RWPE1 (cell line): ENCODE results near the gene PRMT1.
"Not testable (repeated sequence)": the region's sequence is repeated elsewhere in the genome, so short reads cannot be mapped to it uniquely, and the experiment has no call there.

Experiments
- CTCF ChIA-PET: fragments of 350-600 bp; sonication (Branson Sonifier 250); formaldehyde crosslinking; extraction: SDS; loops from one replicate; lab custom pipeline; 2021; lab: Yijun Ruan, JAX
- POLR2A ChIA-PET: fragments of 400-600 bp; formaldehyde crosslinking; extraction: SDS; loops from one replicate; lab custom pipeline; 2020; ENCODE audit warnings: antibody characterized with exemption; ENCODE audit not compliant: low non-redundant PET; lab: Yijun Ruan, JAX
- DNase-seq: peaks from one replicate; pipeline ENCODE4 v3.0.0; 2012; ENCODE audit warnings: low spot score
- H3K27ac ChIP-seq: fragments of 450-650 bp; 2 replicates; pipeline ENCODE4 v1.5.1; 2017
- TF ChIP-seq, protein P1 (sequence below): fragments of 450-650 bp; conservative IDR thresholded peaks from 2 replicates; pipeline ENCODE4 v1.5.1; 2017; ENCODE audit warnings: low read depth, mild to moderate bottlenecking

PRMT1 gene

DNA sequence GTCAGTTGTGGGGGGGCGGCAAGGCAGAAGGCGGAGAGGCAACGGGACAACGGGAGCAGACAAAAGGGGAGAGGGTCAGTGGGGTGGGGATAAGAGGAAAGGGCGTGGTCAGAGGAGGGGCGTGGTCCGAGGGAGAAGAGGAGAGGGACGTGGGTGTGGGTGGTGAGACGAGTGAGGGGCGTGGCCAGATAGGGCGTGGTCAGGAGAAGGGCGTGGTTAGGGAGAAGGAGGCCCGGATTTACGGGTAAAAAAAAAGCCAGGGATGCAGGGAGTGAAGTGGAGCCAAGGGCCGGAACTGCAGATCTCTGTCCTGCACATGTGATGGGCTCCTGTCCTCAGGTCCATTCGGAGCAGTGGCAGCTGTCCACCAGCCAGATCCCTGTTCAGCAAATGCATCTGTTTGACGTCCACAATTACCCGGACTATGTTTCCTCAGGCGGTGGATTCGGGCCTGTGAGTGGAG is 35.4 kb downstream of the PRMT1 start:
- TF ChIP-seq, protein P1, sequence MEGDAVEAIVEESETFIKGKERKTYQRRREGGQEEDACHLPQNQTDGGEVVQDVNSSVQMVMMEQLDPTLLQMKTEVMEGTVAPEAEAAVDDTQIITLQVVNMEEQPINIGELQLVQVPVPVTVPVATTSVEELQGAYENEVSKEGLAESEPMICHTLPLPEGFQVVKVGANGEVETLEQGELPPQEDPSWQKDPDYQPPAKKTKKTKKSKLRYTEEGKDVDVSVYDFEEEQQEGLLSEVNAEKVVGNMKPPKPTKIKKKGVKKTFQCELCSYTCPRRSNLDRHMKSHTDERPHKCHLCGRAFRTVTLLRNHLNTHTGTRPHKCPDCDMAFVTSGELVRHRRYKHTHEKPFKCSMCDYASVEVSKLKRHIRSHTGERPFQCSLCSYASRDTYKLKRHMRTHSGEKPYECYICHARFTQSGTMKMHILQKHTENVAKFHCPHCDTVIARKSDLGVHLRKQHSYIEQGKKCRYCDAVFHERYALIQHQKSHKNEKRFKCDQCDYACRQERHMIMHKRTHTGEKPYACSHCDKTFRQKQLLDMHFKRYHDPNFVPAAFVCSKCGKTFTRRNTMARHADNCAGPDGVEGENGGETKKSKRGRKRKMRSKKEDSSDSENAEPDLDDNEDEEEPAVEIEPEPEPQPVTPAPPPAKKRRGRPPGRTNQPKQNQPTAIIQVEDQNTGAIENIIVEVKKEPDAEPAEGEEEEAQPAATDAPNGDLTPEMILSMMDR, result no peak
- peak; percentile 57 for DNase-seq
- H3K27ac ChIP-seq, result no peak overlapping the region
- POLR2A ChIA-PET, result no interaction called here
- CTCF ChIA-PET, result interaction anchor here (0.6 kb wide), 1 partner anchor 47 kb away, joined by 3 read pairs; no protein-coding TSS in a partner anchor

DNA sequence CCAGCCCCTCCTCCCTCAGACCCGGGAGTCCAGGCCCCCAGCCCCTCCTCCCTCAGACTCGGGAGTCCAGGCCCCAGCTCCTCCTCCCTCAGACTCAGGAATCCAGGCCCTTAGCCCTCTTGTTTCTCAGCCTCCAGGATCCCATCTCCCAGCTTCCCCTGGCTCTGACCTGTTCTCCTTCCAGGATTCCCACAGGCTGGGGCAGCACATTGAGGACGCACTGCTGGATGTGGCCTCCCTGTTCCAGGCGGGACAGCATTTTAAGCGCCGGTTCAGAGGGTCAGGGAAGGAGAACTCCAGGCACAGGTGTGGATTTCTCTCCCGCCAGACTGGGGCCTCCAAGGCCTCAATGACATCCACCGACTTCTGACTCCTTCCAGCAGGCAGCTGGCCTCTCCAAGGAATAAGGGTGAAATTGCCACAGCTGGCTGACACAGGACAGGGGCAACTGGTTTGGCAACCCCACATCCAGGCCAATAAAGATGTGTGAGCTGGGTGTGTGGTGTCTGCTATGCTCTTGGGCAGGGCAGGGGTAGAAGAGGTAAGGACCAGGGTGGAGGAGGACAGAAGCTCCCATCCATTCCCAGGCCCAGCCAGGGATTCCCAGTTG is 36.3 kb downstream of the PRMT1 start:
- ChIA-PET POLR2A (interaction anchor here (0.6 kb wide), 1 partner anchor 26 kb away, joined by 3 read pairs; no protein-coding TSS in a partner anchor), CTCF (interaction anchor here (0.6 kb wide), 1 partner anchor 46 kb away, joined by 3 read pairs; no protein-coding TSS in a partner anchor)
- peak; percentile 21 for DNase-seq
- TF ChIP-seq, protein P1, result no peak
- no peak overlapping the region for H3K27ac ChIP-seq

DNA sequence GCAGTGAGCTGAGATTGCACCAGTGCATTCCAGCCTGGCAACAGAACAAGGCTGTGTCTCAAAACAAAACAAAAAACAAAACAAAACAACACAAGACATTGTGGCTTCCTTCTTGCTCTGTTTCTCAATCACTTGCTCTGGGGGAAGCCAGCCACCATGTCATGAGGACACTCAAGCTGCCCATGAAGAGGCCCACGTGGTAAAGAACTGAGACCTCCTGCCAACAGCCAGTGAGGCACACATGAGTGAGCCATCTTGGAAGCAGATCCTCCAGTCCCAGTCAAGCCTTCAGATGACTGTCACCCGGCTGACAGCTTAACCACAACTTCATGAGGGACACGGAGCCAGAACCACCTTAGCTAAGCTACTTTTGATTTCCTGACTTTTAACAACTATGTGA is 39.1 kb downstream of the PRMT1 start:
- CTCF ChIA-PET, result interaction anchor here (0.7 kb wide), 2 partner anchors 47 to 596 kb away, joined by 3 to 4 read pairs; no protein-coding TSS in a partner anchor
- no peak overlapping the region for H3K27ac ChIP-seq
- POLR2A ChIA-PET, result interaction anchor here (0.6 kb wide), 1 partner anchor 17 kb away, joined by 3 read pairs; no protein-coding TSS in a partner anchor
- TF ChIP-seq, protein P1, result no peak
- no peak for DNase-seq

DNA sequence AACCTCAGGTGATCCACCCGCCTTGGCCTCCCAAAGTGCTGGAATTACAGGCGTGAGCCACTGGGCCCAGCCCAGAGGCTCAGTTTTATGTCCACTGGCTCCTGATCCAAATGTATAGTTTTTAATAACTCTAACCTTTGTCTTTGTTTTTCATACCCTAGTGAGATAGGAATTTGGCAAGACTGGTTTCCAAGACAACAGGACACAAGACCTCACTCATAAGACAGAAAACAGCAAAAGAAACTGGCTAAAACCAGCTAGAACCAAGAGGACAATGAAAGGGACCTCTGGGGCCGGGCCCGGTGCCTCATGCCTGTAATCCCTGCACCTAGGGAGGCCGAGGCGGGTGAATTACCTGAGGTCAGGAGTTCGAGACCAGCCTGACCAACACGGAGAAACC is 41.4 kb downstream of the PRMT1 start:
- H3K27ac ChIP-seq, result no peak overlapping the region; the same call in 1 of the 2 replicates
- ChIA-PET POLR2A (interaction anchor here (0.6 kb wide), 1 partner anchor 18 kb away, joined by 3 read pairs; no protein-coding TSS in a partner anchor), CTCF (interaction anchor here (0.6 kb wide), 1 partner anchor 152 kb away, joined by 3 read pairs; no protein-coding TSS in a partner anchor)
- TF ChIP-seq, protein P1, result no peak
- no peak for DNase-seq

DNA sequence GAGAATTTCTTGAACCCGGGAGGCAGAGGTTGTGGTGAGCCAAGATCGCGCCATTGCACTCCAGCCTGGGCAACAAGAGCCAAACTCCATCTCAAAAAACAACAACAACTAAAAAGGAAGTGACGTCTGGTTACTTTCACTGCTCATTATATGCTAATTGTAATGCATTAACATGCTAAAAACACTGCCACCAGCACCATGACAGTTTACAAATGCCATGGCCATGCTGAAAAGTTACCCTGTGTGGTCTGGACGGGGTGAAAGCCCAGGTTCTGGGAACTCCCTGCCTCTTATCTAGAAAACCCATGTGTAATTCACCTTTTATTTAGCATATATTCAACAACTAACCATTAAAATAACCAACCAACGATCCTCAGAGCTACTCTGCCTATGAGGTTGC is 41.9 kb downstream of the PRMT1 start:
- DNase-seq, result no peak
- TF ChIP-seq, protein P1, result no peak
- POLR2A ChIA-PET, result no interaction called here
- CTCF ChIA-PET, result no interaction called here
- H3K27ac ChIP-seq, result no peak overlapping the region; the same call in 1 of the 2 replicates

DNA sequence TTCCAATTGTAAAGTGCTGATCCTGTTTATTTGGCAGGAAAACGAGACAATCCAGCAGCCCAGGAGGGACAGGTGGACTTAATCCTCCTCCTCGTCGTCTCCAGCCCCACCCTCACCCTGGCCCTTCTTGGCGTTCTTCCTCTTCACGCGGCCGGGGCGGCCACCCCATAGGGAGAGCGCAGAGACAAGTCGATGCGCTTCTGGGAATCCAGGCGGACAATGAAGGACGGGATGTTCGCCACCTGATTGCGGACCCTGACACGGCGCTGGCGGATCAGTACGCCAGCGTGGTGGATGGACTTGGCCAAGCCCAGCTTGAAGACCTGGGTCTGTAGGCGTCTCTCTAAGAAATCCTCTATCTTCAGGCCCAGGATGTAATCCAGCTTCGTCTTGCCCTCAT is 42.3 kb downstream of the PRMT1 start:
- DNase-seq, POLR2A ChIA-PET, H3K27ac ChIP-seq, CTCF ChIA-PET: not testable (repeated sequence)
